ENCODE measurements around the gene ACOX3.
"Not testable (repeated sequence)": the region's sequence is repeated elsewhere in the genome, so short reads cannot be mapped to it uniquely, and the experiment has no call there.

Gene ACOX3

GRCh38 chr4:8403173-8403753 is 37.3 kb downstream of the ACOX3 start:
- peak; percentile 11 for DNase-seq

GRCh38 chr4:8402640-8403039 is 37.9 kb downstream of the ACOX3 start:
- no peak for DNase-seq

- DNase-seq = no peak
Observed at GRCh38 chr4:8402181-8402597, 38.3 kb downstream of the ACOX3 start.

GRCh38 chr4:8401665-8402064 is 38.9 kb downstream of the ACOX3 start:
- DNase-seq = no peak

DNA sequence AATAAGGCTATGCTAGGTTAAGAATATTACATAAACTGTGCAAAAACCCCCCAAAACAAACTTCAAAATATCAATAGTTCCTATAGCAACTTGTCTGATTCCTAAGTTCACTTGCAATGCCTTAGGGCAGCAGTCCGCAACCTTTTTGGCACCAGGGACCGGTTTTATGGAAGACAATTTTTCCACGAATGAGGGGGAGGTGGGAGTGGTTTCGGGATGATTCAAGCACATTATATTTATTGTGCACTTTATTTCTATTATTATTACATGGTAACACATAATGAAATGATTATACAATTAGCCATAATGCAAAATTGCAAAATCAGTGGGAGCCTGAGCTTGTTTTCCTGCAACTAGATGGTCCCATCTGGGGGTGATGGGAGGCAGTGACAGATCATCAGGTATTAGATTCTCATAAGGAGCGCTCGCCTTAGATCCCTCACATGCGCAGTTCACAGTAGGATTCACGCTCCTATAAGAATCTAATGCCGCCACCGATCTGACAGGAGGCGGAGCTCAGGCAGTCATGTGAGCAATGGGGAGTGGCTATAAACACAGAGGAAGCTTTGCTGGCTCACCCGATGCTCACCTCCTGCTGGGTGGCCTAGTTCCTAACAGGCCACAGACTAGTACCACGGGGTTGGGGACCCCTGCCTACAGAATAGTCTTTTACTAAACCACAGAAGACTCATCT is 39.7 kb downstream of the ACOX3 start:
- no peak for DNase-seq

- DNase-seq = no peak
Observed at GRCh38 chr4:8399298-8399697, 41.2 kb downstream of the ACOX3 start.

GRCh38 chr4:8398347-8398746 is 42.2 kb downstream of the ACOX3 start:
- no peak for DNase-seq

DNA sequence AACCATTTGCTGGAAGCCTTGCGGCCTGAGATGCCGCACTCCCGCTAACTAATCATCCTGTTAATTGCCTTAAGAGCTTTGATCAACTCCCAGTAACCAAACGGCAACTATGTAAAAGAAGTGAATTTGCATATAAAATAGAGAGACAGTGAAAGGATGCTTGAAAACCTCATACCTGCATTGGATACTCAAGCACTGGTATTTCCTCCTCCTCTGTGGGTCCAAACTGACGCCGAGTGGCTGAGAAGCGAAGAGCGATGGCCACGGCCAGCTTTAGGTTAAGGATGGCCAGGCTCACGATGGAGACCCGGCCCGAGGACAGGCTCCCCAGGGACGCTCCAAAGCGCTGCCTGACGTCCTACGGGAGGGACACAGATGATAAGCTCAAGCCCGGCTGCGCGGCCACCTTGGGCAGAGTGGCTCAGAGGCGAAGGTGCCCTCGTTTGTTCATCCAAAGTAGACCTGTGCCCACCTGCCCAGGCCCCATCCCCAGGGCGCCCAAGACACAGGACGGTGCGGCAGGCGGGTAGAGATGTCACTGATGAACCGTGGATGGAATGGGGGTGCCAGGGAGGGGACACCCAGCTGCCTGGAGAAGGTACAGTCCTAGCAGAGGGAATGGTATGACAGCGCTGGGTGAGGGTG is 43.6 kb downstream of the ACOX3 start:
- no peak for DNase-seq

DNA sequence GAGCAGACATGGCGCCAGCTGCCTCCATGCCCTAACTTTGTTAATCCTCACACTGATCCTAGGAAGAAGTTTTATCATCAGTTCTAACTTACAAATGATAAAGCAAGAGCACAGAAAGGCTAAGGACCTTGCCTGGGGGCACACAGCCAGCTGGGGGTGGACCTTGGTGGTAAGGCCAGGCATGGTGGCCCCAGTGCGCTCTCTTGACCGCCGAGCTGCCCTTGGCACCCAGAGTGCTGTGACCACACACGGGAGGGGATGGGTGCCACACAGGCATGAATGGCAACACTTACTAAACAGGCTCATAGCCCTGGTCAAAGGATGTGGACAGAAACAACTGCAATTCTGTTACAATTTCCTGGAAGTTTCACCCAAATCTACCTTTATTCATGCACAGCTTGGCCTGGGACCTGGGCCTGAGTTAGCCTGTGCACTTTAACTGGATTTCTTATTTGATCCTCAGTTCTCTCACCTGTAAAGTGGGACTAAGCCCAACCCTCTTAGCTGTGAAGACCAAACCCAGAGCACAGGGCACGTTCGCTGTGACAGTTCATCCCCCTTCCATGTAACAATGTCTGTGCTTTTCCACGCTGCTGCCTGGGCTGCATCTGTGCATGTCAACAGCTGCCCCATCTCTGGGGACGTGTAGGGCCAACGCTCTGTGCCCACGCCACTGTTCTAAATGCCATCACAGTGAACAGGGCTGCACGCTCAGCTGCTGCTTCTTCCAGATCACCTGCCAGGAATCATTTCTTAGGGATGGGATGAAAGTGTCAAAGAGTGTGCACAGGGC is 44.8 kb downstream of the ACOX3 start:
- no peak for DNase-seq

DNA sequence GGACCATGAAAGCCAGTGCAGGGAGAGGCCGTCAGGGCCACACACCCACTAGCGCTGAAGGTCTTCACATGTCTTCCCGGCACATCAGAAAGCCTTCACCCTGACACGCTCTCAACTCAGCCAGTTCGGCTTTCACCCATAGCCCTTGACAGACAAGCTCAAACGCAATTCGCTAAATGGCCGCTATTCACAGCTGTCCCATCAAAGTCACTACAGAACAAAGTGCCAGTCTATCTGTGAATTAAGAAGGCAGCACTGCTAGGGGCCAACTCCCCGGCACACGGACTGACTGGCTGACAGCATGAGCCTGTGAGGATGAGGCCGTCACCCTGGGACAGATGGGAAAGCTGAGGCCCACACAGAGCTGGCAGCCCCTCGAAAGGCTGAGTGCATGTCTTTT is 45.7 kb downstream of the ACOX3 start:
- DNase-seq = no peak

GRCh38 chr4:8394061-8394519 is 46.4 kb downstream of the ACOX3 start:
- no peak for DNase-seq

GRCh38 chr4:8393593-8394038 is 46.9 kb downstream of the ACOX3 start:
- no peak for DNase-seq

DNA sequence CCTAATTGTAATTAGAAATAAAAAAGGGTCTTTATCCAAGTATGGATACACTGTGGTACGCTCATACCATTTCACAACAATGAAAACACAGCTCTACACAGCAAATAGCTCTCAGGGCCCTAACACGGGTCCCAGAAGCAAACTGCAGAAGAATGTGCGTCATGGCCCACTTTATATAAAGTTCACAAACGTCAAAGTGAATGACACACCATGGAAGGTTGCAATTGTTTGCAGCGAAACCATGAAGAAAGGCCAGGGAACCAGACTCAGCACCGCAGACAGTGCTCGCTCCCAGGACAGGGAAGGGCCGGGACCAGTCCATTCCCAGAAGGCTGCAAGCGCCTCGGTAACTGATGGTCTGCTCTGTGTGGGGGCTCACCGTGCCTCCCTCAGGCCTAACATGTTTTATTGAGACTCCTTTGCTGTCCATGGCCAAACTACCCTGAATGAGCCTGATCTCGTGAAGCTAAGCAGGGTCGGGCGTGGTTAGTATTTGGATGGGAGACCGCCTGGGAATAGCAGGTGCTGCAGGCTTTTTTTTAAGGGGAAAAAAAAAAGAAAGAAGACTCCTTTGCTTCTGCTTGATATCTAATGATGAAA is 47.8 kb downstream of the ACOX3 start:
- DNase-seq = no peak

- no peak for DNase-seq
Observed at GRCh38 chr4:8391972-8392371, 48.6 kb downstream of the ACOX3 start.

GRCh38 chr4:8391071-8391470 is 49.5 kb downstream of the ACOX3 start:
- DNase-seq = no peak

DNA sequence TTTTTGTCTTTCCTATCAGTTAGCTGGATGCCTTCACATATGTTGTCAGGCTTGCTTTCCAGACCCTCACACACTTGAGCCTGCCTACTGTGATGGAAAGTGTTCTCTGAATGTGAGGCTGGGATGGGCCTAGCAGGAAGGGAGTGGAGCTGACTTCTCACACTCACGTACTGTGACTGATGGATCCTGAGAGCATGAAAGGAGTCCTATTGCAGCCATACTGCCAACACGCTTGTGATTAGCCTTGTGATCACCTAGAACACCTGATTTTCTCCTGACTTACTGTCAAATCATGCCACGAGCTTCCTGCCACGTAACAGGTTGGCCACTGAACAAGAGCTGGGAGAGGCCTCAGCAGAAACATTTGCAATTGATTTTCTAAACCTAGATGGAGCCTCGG is 49.9 kb downstream of the ACOX3 start:
- DNase-seq = no peak

GRCh38 chr4:8388528-8388870 is 52.0 kb downstream of the ACOX3 start:
- DNase-seq = no peak

DNA sequence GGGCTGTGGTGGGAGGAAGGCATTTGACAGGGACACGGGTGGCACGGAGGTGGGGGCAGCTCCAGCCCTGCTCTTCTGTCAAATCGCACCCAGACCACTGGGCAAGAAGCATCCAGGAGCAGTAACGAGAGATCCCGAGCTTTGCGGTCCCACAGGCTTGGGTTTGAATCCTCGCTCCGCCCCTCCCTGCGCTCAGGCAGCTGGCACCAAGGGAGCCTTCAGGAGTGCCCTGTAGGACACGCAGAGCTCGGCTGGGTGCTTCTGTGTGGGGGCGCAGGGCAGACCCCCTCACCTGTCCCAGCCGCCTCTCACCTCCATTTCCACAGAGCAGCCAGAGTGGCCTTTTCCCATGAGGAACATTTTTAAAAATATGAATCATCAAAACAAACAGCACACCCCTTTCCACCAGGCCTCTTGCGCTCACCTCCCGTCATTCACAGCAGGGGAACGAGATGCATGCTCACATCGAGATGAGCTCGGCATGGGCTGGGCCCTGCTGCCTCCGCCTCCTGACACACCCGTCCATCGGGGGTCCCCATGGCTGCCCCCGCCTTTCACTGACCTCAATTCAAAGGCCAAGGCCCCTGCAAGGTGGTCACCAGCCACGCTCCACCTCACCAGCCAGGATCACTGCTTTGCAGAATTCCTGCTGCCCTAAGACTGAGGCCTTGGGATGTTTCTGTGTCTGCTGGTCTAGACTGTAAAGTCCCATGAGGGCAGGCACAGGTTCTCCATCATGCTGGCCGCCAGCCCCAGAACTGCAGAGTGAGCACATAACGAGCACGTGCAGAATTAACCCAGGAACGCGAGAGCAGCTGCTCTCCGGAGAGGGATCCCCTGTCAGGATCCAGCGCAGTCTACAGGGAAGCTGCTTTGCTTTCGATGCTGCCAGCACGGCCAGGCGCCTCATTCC is 52.7 kb downstream of the ACOX3 start:
- DNase-seq = no peak

- no peak for DNase-seq
Observed at GRCh38 chr4:8387194-8387593, 53.3 kb downstream of the ACOX3 start.

DNA sequence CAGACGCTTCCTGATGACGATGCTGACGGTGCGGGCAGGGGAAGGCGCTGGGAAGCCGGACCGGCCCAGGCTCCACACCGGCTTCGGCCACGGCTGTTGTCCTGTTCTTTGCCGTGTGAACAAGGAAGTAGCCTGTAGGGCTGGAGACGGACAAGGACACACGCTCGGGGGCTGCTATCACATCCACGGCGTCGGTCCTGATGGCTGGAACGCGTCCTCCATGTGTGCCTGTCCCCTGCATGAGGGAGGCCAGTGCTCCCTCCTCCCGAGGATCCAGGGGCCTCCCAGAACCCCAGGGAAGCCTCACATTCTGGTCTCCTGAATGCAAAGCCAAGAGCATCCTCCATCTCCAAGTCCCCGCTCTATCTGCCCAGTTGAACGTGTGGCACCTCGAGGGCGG is 53.8 kb downstream of the ACOX3 start:
- DNase-seq = no peak

- DNase-seq = not testable (repeated sequence)
Observed at GRCh38 chr4:8386131-8386530, 54.4 kb downstream of the ACOX3 start.

DNA sequence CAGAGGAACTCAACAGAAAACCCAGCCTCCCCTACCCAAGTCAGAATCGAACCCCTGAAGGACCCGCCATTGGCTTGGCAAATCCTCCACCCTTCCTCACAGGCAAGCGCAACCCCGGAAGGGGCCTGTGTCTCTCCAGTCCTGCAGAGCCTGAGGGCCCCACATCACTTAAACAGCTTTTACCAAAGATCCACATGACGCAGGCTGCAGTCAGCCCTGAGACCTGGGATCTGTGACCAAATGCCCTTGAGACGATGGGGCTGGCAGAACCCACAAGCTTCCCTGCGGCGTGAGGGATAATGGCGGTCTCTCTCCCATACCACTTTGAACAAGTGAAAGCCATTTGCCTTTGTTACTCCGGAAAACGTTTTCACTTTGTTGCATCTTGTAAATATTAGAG is 54.9 kb downstream of the ACOX3 start:
- DNase-seq = no peak

Data from stimulated activated naive CD4-positive, alpha-beta T cell treated with Interleukin-2 at 50 U/mL for 16 hours (primary cell).